SJSA1 (cell line): ENCODE measurements around the gene FBXO7. TPM values are rescaled to one million over a fixed set of nuclear protein-coding genes. Genes with fewer than 3 reads are reported as not detected.

Experiments used
- DNase-seq, 2 experiments: peaks; one replicate each; pipeline ENCODE4 v3.0.0-alpha.2; 2015 to 2020; ENCODE audit warnings: low spot score in 2 of 2, low read depth in 1 of 2
- H3K27ac ChIP-seq: fragments of 250-450 bp; sonication (Bioruptor Pico); 2 replicates; pipeline ENCODE4 v1.5.1; 2020; ENCODE audit warnings: mild to moderate bottlenecking, moderate library complexity
- H3K27me3 ChIP-seq: fragments of 250-450 bp; sonication (Bioruptor Pico); replicated peaks from 2 replicates; pipeline ENCODE4 v1.5.1; 2020; ENCODE audit warnings: mild to moderate bottlenecking, moderate library complexity
- H3K36me3 ChIP-seq: fragments of 250-450 bp; sonication (Bioruptor Pico); 2 replicates; pipeline ENCODE4 v1.5.1; 2020; ENCODE audit warnings: mild to moderate bottlenecking
- H3K4me1 ChIP-seq: fragments of 250-450 bp; sonication (Bioruptor Pico); replicated peaks from 2 replicates; pipeline ENCODE4 v1.6.1; 2021; ENCODE audit warnings: mild to moderate bottlenecking
- H3K4me3 ChIP-seq: fragments of 250-450 bp; sonication (Bioruptor Pico); 2 replicates; pipeline ENCODE4 v1.5.1; 2020; ENCODE audit warnings: mild to moderate bottlenecking
- H3K9me3 ChIP-seq: fragments of 250-450 bp; sonication (Bioruptor Pico); replicated peaks from 2 replicates; pipeline ENCODE4 v1.5.1; 2020; ENCODE audit warnings: mild to moderate bottlenecking
- total RNA-seq: library from RNA; depleted of rRNA; stranded (reverse); fragments of >200 nt; shearing (Covaris generic); gene quantifications from 2 replicates; pipeline ENCODE4 v1.2.3, GENCODE V29; 2014

Gene FBXO7
- total RNA-seq, 1 experiment from 2014 or later, result 139 TPM

DNA sequence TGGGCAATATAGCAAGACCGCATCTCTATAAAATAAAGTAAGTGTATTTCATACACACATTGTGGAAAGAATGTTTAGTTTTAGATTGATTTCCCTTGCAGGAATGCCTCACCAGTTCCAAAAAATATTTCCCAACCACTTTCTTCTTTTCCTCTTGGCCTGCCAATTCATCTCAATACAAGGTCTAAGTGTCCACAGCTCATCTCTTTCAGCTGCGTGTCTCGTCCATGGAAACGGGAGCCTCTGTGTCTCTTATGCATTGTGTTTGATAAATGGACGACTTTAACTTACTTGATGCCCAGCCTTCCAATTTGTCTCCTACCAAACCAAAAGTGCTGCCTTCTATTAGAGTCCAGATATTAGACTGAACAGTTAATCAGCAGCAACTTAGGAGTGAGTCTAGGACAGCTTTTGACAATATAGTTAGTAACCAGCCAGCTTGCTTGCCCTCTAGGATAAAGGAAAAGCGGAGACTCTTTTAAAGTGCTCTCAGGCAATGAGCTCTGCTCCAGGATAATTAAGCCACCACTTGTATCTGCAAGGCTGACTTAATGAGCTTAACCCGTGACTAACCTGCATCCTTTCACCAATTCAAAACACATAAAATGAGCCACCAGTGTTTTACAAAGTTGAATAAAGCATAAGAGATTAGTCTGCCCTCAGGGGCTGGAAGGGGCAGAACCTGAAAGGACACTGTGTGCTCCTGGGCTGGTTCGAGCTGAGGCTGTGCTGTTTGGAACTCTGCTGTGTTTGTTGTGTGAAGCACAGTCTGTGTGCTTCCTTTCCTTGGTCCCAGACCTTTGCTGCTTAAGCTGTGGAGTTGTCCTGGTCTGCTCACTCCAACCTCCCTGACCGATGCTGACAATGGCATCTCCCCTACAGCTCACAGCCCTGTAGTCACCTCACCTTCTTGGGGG, 27.5 kb downstream of the FBXO7 start:
- DNase-seq, result no peak
- H3K36me3 ChIP-seq, result peaks cover 29% of the 10 kb centered on the region
- no peak overlapping the region for H3K27ac ChIP-seq
- H3K27me3 ChIP-seq, result no peaks in the 10 kb centered on the region
- no peaks in the 10 kb centered on the region for H3K9me3 ChIP-seq
- no peaks in the 10 kb centered on the region for H3K4me1 ChIP-seq
- H3K4me3 ChIP-seq, result no peak overlapping the region

GRCh38 chr22:32509045-32509444, 34.4 kb downstream of the FBXO7 start:
- Histone ChIP-seq H3K27ac (no peak overlapping the region), H3K4me3 (no peak overlapping the region), H3K9me3 (no peaks in the 10 kb centered on the region), H3K4me1 (no peaks in the 10 kb centered on the region), H3K36me3 (no peaks in the 10 kb centered on the region), H3K27me3 (no peaks in the 10 kb centered on the region)
- no peak for DNase-seq

DNA sequence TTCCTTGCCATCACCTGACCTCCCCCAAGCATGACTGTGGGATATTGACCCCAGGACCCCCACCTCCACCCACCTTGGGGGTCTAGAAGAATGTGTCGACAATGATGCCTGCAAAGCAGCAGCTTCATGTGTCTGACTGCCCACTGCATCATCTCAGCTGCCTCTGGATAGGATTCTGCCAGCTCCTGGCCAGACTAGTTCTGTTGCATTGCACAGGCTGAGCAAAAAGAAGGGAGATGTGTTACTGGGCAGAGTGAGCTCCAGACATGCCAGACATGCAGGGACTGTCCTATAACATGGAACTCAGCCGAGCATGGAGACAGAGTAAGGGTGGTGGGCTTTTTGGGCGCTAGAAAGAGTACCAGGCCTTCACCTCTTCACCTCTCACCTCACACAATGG, 36.7 kb downstream of the FBXO7 start:
- no peak for DNase-seq
- Histone ChIP-seq H3K27ac (no peak overlapping the region), H3K4me1 (no peaks in the 10 kb centered on the region), H3K27me3 (no peaks in the 10 kb centered on the region), H3K36me3 (no peaks in the 10 kb centered on the region), H3K9me3 (no peaks in the 10 kb centered on the region), H3K4me3 (no peak overlapping the region)

- Histone ChIP-seq H3K4me1 (no peaks in the 10 kb centered on the region), H3K4me3 (no peak overlapping the region), H3K27ac (no peak overlapping the region), H3K9me3 (no peaks in the 10 kb centered on the region), H3K36me3 (no peaks in the 10 kb centered on the region), H3K27me3 (no peaks in the 10 kb centered on the region)
- no peak for DNase-seq
These were observed 37.2 kb downstream of the FBXO7 start for GRCh38 chr22:32511776-32512175.

DNA sequence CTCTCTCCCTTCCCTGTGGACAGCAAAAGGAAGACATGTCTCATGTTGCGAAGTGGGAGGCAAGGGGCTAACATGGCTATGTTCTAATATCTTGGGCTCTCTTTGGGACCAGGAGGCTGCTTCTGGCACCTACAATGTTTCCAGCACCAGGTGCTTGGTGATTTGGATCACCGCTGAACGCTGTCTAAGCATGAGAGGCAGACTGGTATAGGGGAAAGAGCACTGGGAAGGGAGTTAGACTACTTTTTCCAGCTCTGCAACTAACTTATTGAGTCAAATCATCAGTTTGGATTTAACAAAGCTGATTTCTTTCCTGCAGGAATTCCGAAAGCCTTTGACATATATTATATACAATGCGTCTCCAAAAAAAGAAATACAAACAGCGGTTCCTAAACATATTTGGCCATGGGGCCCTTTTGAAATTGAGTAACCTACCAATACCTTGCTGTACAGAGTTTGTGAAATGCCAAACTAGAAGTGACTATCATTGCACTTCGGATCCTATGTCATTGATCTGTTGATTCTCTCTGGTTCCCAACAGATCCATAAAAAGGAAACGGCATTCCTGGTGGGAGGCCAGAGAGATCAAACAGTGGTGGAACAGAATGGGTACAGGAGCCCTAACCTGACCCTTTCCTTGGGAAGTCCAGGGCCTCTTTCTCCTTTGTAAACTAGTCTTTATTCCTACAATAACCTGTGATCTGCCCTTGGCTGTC, 37.8 kb downstream of the FBXO7 start:
- no peak overlapping the region for H3K4me3 ChIP-seq
- H3K4me1 ChIP-seq, result no peaks in the 10 kb centered on the region
- no peaks in the 10 kb centered on the region for H3K27me3 ChIP-seq
- no peak overlapping the region for H3K27ac ChIP-seq
- no peak for DNase-seq
- no peaks in the 10 kb centered on the region for H3K36me3 ChIP-seq
- H3K9me3 ChIP-seq, result no peaks in the 10 kb centered on the region

GRCh38 chr22:32515084-32515483, 40.5 kb downstream of the FBXO7 start:
- no peaks in the 10 kb centered on the region for H3K27me3 ChIP-seq
- H3K4me1 ChIP-seq, result no peaks in the 10 kb centered on the region
- H3K9me3 ChIP-seq, result no peaks in the 10 kb centered on the region
- no peak overlapping the region for H3K27ac ChIP-seq
- no peaks in the 10 kb centered on the region for H3K36me3 ChIP-seq
- no peak overlapping the region for H3K4me3 ChIP-seq
- DNase-seq, result no peak

DNA sequence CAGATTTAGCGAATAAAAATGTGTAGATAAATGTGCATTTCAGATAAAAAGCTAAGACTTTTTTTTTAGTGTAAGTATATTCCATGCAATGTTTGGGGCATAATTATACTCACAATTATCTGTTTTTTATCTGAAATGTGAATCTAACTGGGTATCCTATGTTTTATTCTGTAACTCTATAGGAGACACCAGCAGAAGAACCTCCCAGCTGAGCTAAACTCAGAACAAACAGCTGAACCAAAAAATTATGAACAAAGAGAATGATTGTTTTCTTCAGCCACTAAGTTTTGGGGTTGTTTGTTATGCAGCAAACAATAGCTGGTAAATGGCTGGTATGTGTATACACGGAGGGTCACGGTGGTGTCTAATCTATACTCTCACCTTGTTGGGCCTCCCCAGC, 42.9 kb downstream of the FBXO7 start:
- Histone ChIP-seq H3K27ac (no peak overlapping the region), H3K4me1 (no peaks in the 10 kb centered on the region), H3K9me3 (no peaks in the 10 kb centered on the region), H3K36me3 (no peaks in the 10 kb centered on the region), H3K27me3 (0 out of 2 replicates have a peak, but pooled peaks cover 3% of the 10 kb centered on the region), H3K4me3 (no peak overlapping the region)
- DNase-seq, result no peak

DNA sequence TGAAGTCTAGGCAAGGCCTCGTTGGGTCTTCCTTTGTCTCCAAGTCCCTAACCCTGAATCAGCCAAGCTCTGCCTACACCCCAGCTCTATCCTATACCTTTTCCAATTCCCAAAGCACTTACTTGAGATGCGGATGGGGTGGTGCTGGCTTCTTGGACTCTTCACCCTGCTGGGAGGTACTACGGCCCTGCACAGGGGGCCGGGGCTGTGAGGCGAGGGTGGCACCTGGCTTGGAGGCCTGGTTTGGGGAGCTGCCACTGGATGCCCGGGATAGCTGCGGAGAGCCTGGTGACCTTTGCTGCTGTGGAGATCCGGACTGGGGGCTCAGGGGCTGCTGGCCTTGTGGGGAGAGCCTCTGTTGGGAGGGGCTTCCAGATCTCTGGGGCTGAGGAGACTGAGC, 43.3 kb downstream of the FBXO7 start:
- no peaks in the 10 kb centered on the region for H3K36me3 ChIP-seq
- H3K4me3 ChIP-seq, result no peak overlapping the region
- no peak overlapping the region for H3K27ac ChIP-seq
- no peak for DNase-seq
- H3K27me3 ChIP-seq, result 0 out of 2 replicates have a peak, but pooled peaks cover 3% of the 10 kb centered on the region
- H3K9me3 ChIP-seq, result no peaks in the 10 kb centered on the region
- H3K4me1 ChIP-seq, result no peaks in the 10 kb centered on the region

- no peaks in the 10 kb centered on the region for H3K9me3 ChIP-seq
- no peak overlapping the region for H3K27ac ChIP-seq
- H3K27me3 ChIP-seq, result 0 out of 2 replicates have a peak, but pooled peaks cover 3% of the 10 kb centered on the region
- H3K4me1 ChIP-seq, result no peaks in the 10 kb centered on the region
- no peaks in the 10 kb centered on the region for H3K36me3 ChIP-seq
- no peak overlapping the region for H3K4me3 ChIP-seq
- DNase-seq, result no peak
These were observed 43.8 kb downstream of the FBXO7 start for GRCh38 chr22:32518381-32518780.

DNA sequence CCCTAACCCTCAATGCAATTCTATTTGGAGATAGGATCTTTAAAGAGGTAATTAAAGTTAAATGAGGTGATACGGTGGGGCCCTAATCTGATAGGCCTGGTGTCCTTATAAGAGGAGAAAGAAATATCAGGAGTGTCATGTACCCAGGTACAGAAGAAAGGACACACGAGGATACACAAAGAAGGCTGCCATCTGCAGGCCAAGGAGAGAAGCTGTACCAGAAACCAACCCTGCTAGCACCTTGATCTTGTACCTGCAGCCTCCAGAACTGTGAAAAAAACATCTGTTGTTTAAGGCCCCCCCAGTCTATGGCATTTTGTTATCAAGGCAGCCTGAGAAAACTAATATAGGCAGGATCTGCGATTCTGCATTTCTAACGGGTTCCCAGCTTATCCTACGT, 44.2 kb downstream of the FBXO7 start:
- H3K27me3 ChIP-seq, result 0 out of 2 replicates have a peak, but pooled peaks cover 3% of the 10 kb centered on the region
- no peaks in the 10 kb centered on the region for H3K9me3 ChIP-seq
- no peak for DNase-seq
- H3K4me1 ChIP-seq, result no peaks in the 10 kb centered on the region
- H3K27ac ChIP-seq, result no peak overlapping the region
- no peak overlapping the region for H3K4me3 ChIP-seq
- no peaks in the 10 kb centered on the region for H3K36me3 ChIP-seq

DNA sequence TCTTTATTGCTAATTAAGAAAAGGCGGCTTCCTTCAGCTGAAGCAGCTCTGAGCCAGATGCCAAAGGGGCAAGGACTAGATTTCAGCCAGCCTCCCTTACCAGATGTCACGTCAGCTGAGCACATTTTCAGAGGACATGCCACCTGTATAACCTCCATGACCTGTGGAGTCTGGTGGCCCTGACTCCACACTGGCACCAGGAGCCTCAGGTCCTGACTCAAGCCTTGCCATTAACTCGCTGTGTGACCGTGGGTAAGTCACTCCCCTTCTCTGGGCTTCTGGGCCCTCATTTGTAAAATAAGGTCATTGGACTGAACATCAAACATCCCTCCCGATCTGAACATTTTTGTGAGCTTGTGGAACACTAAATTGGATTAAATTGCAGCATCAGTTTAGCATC, 46.0 kb downstream of the FBXO7 start:
- H3K4me1 ChIP-seq, result no peaks in the 10 kb centered on the region
- DNase-seq, result no peak

DNA sequence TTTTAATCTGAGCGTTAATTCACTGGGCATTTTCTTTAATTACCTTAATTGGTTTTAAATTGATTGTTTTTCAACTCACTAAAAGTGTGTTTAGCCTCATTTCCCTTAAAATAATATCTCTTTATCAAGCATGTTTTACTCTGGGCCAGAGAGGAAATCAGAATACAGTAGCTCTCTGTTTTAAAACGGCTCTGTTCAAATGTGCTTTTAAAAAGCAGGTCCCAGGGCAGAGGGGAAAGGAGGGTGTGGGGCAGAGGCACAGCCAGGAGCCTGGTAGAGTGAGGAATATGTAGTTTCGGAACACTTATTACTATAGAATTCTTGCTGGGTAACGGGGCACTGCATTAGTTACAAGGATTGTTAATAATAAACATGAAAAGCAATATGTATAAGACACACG, 47.6 kb downstream of the FBXO7 start:
- no peak overlapping the region for H3K4me3 ChIP-seq
- no peak for DNase-seq
- 0 out of 2 replicates have a peak, but pooled peaks cover 3% of the 10 kb centered on the region for H3K27me3 ChIP-seq

More for the DNA sequence above, 46.0 kb downstream of the FBXO7 start:
- no peak overlapping the region for H3K27ac ChIP-seq
- 0 out of 2 replicates have a peak, but pooled peaks cover 3% of the 10 kb centered on the region for H3K27me3 ChIP-seq
- H3K36me3 ChIP-seq, result no peaks in the 10 kb centered on the region
- H3K4me3 ChIP-seq, result no peak overlapping the region
- H3K9me3 ChIP-seq, result no peaks in the 10 kb centered on the region

DNA sequence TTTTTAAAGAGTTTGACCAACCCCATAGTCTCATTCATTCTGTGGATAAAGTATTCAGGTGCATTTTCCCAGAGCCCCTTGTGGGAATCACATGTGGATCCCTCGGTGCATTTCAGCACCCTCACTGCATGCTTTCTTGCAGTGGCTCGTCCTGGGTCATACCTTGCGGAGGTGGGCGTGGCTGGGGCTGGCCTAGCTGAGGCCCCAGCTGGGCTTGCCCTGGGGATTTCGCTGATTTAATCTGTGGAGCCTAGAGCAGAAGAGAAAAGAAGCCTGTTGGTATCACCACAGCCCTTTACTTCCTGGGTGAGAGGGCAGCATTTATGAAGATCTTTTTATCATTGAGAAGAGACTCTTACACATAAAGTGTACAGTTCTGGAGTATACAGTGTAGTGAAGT, 53.1 kb downstream of the FBXO7 start:
- Histone ChIP-seq H3K4me1 (peaks cover 24% of the 10 kb centered on the region), H3K9me3 (no peaks in the 10 kb centered on the region), H3K36me3 (no peaks in the 10 kb centered on the region), H3K4me3 (no peak overlapping the region), H3K27me3 (no peaks in the 10 kb centered on the region), H3K27ac (no peak overlapping the region)
- no peak for DNase-seq

More for the DNA sequence above, 47.6 kb downstream of the FBXO7 start:
- Histone ChIP-seq H3K27ac (no peak overlapping the region), H3K36me3 (no peaks in the 10 kb centered on the region), H3K4me1 (no peaks in the 10 kb centered on the region), H3K9me3 (no peaks in the 10 kb centered on the region)

DNA sequence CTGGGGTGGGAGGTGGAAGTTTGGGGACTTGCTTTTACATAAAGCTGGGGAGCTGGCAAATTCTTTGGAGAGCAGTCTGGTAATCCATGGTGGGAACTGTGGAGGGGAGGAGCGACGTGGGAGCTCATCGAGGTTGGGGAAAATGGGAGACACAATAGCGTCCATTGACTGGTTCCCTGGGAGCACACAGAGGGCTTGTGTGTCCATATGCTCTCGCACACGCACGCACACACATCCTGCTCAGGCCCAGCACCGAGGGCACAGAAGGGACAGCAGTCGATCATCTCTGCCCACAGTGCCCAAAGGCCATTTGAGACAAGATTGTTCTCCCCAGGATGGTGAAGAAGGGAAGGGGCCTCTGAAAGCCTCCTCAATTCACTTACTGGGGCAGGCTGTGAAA, 53.7 kb downstream of the FBXO7 start:
- Histone ChIP-seq H3K27me3 (no peaks in the 10 kb centered on the region), H3K4me1 (peaks cover 29% of the 10 kb centered on the region), H3K36me3 (no peaks in the 10 kb centered on the region), H3K4me3 (no peak overlapping the region), H3K9me3 (no peaks in the 10 kb centered on the region), H3K27ac (no peak overlapping the region)
- DNase-seq, result no peak
